GM23338 (cell line): ENCODE measurements around the gene SYT6. TPM values are rescaled to one million over a fixed set of nuclear protein-coding genes. Genes with fewer than 3 reads are reported as not detected.

Source experiments
- ATAC-seq: fragments of 200-7000 bp; cut with Tn5 transposase; 3 replicates; pipeline ENCODE4 v1.9.1; 2020
- DNase-seq: peaks from one replicate; pipeline ENCODE4 v3.0.0-alpha.2; 2015; ENCODE audit warnings: low spot score
- H2AFZ ChIP-seq: fragments of 200-600 bp; sonication (generic); 2 replicates; pipeline ENCODE4 v1.8.0; 2016; ENCODE audit warnings: antibody characterized with exemption, mild to moderate bottlenecking, moderate library complexity
- H3F3A ChIP-seq: fragments of 200-600 bp; sonication (generic); replicated peaks from 2 replicates; pipeline ENCODE4 v1.8.0; 2017; ENCODE audit warnings: antibody characterized with exemption, mixed run types, low read depth
- H3K27ac ChIP-seq: fragments of 200-600 bp; sonication (generic); 2 replicates; pipeline ENCODE4 v1.6.1; 2016; ENCODE audit warnings: low read depth
- H3K27me3 ChIP-seq: fragments of 200-600 bp; sonication (generic); 2 replicates; pipeline ENCODE4 v1.8.0; 2016; ENCODE audit warnings: mild to moderate bottlenecking, mixed run types, moderate library complexity; ENCODE audit not compliant: insufficient read depth
- H3K36me3 ChIP-seq: fragments of 200-600 bp; sonication (generic); 2 replicates; pipeline ENCODE4 v1.8.0; 2016; ENCODE audit warnings: mild to moderate bottlenecking; ENCODE audit not compliant: insufficient read depth
- H3K4me1 ChIP-seq: fragments of 200-600 bp; sonication (generic); 2 replicates; pipeline ENCODE4 v1.8.0; 2016; ENCODE audit warnings: mild to moderate bottlenecking, moderate library complexity; ENCODE audit not compliant: insufficient read depth
- H3K4me2 ChIP-seq: fragments of 200-600 bp; sonication (generic); 2 replicates; pipeline ENCODE4 v1.7.1; 2017; ENCODE audit warnings: mixed run types
- H3K4me3 ChIP-seq: fragments of 200-600 bp; sonication (generic); 2 replicates; pipeline ENCODE4 v1.6.1; 2016; ENCODE audit warnings: mixed run types
- H3K79me2 ChIP-seq: fragments of 200-600 bp; sonication (generic); replicated peaks from 2 replicates; pipeline ENCODE4 v1.8.0; 2017; ENCODE audit warnings: mild to moderate bottlenecking; ENCODE audit not compliant: insufficient read depth
- H3K9me2 ChIP-seq: fragments of 200-600 bp; sonication (generic); 2 replicates; pipeline ENCODE4 v1.8.0; 2017; ENCODE audit not compliant: insufficient read depth
- H4K20me1 ChIP-seq: fragments of 200-600 bp; sonication (generic); replicated peaks from 2 replicates; pipeline ENCODE4 v1.8.0; 2017; ENCODE audit warnings: mild to moderate bottlenecking; ENCODE audit not compliant: insufficient read depth
- H3K27ac Mint-ChIP-seq: 2 replicates; pipeline ENCODE4 v1.8.0; 2020; ENCODE audit warnings: inconsistent platforms, mild to moderate bottlenecking, moderate library complexity, mixed read lengths
- H3K27me3 Mint-ChIP-seq: 3 replicates; pipeline ENCODE4 v1.8.0; 2022; ENCODE audit warnings: low read depth, mild to moderate bottlenecking, moderate library complexity, mixed read lengths, inconsistent platforms; ENCODE audit not compliant: insufficient read depth, poor library complexity
- H3K36me3 Mint-ChIP-seq: 3 replicates; pipeline ENCODE4 v1.8.0; 2021; ENCODE audit warnings: low read depth, mild to moderate bottlenecking, inconsistent platforms, moderate library complexity, mixed read lengths
- H3K4me1 Mint-ChIP-seq: 3 replicates; pipeline ENCODE4 v1.8.0; 2020; ENCODE audit warnings: mild to moderate bottlenecking, inconsistent platforms, mixed read lengths
- H3K4me3 Mint-ChIP-seq: 3 replicates; pipeline ENCODE4 v1.8.0; 2021; ENCODE audit warnings: moderate library complexity, mild to moderate bottlenecking, inconsistent platforms, mixed read lengths
- H3K9me3 Mint-ChIP-seq: 3 replicates; pipeline ENCODE4 v1.8.0; 2020; ENCODE audit warnings: moderate library complexity, mild to moderate bottlenecking, inconsistent platforms, mixed read lengths
- CREB1 ChIP-seq: fragments of 250-450 bp; sonication (Bioruptor Pico); IDR thresholded peaks from 2 replicates; pipeline ENCODE4 v1.5.0; 2020; ENCODE audit warnings: low read depth, mild to moderate bottlenecking, moderate library complexity
- ETS1 ChIP-seq: IDR thresholded peaks from 2 replicates; pipeline ENCODE4 v1.6.1; 2016; ENCODE audit warnings: antibody characterized with exemption
- EZH2phosphoT487 ChIP-seq: fragments of 200-600 bp; sonication (generic); IDR thresholded peaks from one replicate; pipeline ENCODE4 v1.8.1; 2018; ENCODE audit warnings: antibody characterized with exemption; ENCODE audit not compliant: unreplicated experiment
- JUNB ChIP-seq: IDR thresholded peaks from one replicate; pipeline ENCODE4 v1.6.1; 2016; ENCODE audit warnings: antibody characterized with exemption; ENCODE audit not compliant: unreplicated experiment
- NANOG ChIP-seq: IDR thresholded peaks from 2 replicates; pipeline ENCODE4 v1.6.1; 2016; ENCODE audit warnings: antibody characterized with exemption, borderline replicate concordance
- POLR2AphosphoS5 ChIP-seq: IDR thresholded peaks from 2 replicates; pipeline ENCODE4 v1.6.1; 2016; ENCODE audit warnings: antibody characterized with exemption, low read depth
- STAT1 ChIP-seq: IDR thresholded peaks from one replicate; pipeline ENCODE4 v1.6.1; 2016; ENCODE audit warnings: antibody characterized with exemption; ENCODE audit not compliant: unreplicated experiment
- ZNF114 ChIP-seq: fragments of 250-450 bp; sonication (Bioruptor Pico); IDR thresholded peaks from 2 replicates; pipeline ENCODE4 v1.5.0; 2020; ENCODE audit warnings: mild to moderate bottlenecking, moderate library complexity
- ZNF331 ChIP-seq: fragments of 250-450 bp; sonication (Bioruptor Pico); IDR thresholded peaks from 2 replicates; pipeline ENCODE4 v1.5.0; 2020; ENCODE audit warnings: low read depth, mild to moderate bottlenecking, moderate library complexity
- ZNF462 ChIP-seq: fragments of 250-450 bp; sonication (Bioruptor Pico); IDR thresholded peaks from 2 replicates; pipeline ENCODE4 v1.5.0; 2020; ENCODE audit warnings: mild to moderate bottlenecking, moderate library complexity
- polyA plus RNA-seq: library from polyadenylated mRNA; unstranded; fragments of >200 nt; fragmentation: Nextera tagmentation; extraction: Ambion mirVana; gene quantifications from 2 replicates; pipeline ENCODE4 v1.2.1, GENCODE V29; 2016
- total RNA-seq: library from RNA; depleted of rRNA; stranded (reverse); fragments of >200 nt; shearing (Covaris generic); gene quantifications from 2 replicates; pipeline ENCODE4 v1.2.3, GENCODE V29; 2014
- TF ChIP-seq, protein P1 (sequence below), 2 experiments: fragments of 200-600 bp in 1 of 2; sonication (generic) in 1 of 2; conservative IDR thresholded peaks; 2 replicates each; pipeline versions ENCODE4 v1.5.1 to v1.6.1; 2016 to 2017; ENCODE audit warnings: antibody characterized with exemption in 2 of 2, low read depth in 2 of 2, mild to moderate bottlenecking in 2 of 2, moderate library complexity in 1 of 2
- TF ChIP-seq, protein P2 (sequence below): IDR thresholded peaks from one replicate; pipeline ENCODE4 v1.6.1; 2018; ENCODE audit warnings: antibody characterized with exemption; ENCODE audit not compliant: unreplicated experiment

Gene SYT6
- total and polyA plus RNA-seq, 2 experiments from 2014 or later, result 31.2 to 42.6 TPM

DNA sequence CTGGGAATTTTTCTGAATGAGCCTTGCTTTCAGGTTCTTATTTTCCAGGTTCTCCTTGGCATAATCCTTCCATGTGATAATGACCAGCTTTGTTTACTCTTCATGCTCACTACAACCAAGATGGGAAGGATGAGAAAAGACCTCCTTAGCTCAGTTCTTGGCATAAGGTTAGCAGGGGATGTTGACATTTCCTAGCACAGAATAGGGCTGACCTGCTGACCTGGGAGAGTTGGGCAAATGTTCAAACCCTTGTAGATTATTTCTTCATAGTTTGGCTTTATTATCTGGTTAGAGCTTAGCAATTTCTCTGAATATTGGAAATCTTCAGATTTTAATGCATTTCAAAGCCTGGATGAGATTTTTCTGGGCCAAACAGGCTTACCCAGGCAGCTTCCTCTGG, 23.6 kb upstream of the SYT6 start (continued):
- TF ChIP-seq ZNF462 (CRISPR knock-in tag), result no peak

- H3K4me1 Mint-ChIP-seq, result peaks cover 2% of the 10 kb centered on the region; the same call in 1 of the 3 replicates
- DNase-seq (no peak), ATAC-seq (no peak)
- no peak overlapping the region for H3K27ac Mint-ChIP-seq
- Histone ChIP-seq H3K36me3 (no peaks in the 10 kb centered on the region), H3K79me2 (no peaks in the 10 kb centered on the region), H3K4me2 (no peak overlapping the region), H3K27me3 (no peaks in the 10 kb centered on the region), H4K20me1 (no peaks in the 10 kb centered on the region), H3K27ac (no peak overlapping the region), H3K4me3 (no peak overlapping the region), H3K9me2 (peaks cover 12% of the 10 kb centered on the region), H3F3A (no peaks in the 10 kb centered on the region), H2AFZ (peak overlapping the region; percentile 47; the same call in 1 of the 2 replicates), H3K4me1 (peaks cover 10% of the 10 kb centered on the region; the same call in 1 of the 2 replicates)
- H3K36me3 Mint-ChIP-seq, result no peaks in the 10 kb centered on the region
- no peaks in the 10 kb centered on the region for H3K9me3 Mint-ChIP-seq
- peaks cover 2% of the 10 kb centered on the region for H3K27me3 Mint-ChIP-seq
- no peak overlapping the region for H3K4me3 Mint-ChIP-seq
- TF ChIP-seq CREB1 (CRISPR knock-in tag) (no peak), ETS1 (no peak), JUNB (no peak), ZNF331 (CRISPR knock-in tag) (no peak), ZNF114 (CRISPR knock-in tag) (no peak), NANOG (no peak), EZH2phosphoT487 (no peak), POLR2AphosphoS5 (no peak), STAT1 (no peak)
- TF ChIP-seq, protein P1, sequence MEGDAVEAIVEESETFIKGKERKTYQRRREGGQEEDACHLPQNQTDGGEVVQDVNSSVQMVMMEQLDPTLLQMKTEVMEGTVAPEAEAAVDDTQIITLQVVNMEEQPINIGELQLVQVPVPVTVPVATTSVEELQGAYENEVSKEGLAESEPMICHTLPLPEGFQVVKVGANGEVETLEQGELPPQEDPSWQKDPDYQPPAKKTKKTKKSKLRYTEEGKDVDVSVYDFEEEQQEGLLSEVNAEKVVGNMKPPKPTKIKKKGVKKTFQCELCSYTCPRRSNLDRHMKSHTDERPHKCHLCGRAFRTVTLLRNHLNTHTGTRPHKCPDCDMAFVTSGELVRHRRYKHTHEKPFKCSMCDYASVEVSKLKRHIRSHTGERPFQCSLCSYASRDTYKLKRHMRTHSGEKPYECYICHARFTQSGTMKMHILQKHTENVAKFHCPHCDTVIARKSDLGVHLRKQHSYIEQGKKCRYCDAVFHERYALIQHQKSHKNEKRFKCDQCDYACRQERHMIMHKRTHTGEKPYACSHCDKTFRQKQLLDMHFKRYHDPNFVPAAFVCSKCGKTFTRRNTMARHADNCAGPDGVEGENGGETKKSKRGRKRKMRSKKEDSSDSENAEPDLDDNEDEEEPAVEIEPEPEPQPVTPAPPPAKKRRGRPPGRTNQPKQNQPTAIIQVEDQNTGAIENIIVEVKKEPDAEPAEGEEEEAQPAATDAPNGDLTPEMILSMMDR (conservative IDR thresholded peaks at IDR 0.05; ENCODE audit: low read depth in 2 of 2), result no peak
- TF ChIP-seq, protein P2, sequence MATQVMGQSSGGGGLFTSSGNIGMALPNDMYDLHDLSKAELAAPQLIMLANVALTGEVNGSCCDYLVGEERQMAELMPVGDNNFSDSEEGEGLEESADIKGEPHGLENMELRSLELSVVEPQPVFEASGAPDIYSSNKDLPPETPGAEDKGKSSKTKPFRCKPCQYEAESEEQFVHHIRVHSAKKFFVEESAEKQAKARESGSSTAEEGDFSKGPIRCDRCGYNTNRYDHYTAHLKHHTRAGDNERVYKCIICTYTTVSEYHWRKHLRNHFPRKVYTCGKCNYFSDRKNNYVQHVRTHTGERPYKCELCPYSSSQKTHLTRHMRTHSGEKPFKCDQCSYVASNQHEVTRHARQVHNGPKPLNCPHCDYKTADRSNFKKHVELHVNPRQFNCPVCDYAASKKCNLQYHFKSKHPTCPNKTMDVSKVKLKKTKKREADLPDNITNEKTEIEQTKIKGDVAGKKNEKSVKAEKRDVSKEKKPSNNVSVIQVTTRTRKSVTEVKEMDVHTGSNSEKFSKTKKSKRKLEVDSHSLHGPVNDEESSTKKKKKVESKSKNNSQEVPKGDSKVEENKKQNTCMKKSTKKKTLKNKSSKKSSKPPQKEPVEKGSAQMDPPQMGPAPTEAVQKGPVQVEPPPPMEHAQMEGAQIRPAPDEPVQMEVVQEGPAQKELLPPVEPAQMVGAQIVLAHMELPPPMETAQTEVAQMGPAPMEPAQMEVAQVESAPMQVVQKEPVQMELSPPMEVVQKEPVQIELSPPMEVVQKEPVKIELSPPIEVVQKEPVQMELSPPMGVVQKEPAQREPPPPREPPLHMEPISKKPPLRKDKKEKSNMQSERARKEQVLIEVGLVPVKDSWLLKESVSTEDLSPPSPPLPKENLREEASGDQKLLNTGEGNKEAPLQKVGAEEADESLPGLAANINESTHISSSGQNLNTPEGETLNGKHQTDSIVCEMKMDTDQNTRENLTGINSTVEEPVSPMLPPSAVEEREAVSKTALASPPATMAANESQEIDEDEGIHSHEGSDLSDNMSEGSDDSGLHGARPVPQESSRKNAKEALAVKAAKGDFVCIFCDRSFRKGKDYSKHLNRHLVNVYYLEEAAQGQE, result no peak
Observed at GRCh38 chr1:114176366-114176765, 22.7 kb upstream of the SYT6 start.
